ENCODE measurements around the gene PWWP2B. TPM values are rescaled to one million over a fixed set of nuclear protein-coding genes. Genes with fewer than 3 reads are reported as not detected.

PWWP2B gene
- total RNA-seq, 1 experiment from 2014 or later, result 12.2 TPM

DNA sequence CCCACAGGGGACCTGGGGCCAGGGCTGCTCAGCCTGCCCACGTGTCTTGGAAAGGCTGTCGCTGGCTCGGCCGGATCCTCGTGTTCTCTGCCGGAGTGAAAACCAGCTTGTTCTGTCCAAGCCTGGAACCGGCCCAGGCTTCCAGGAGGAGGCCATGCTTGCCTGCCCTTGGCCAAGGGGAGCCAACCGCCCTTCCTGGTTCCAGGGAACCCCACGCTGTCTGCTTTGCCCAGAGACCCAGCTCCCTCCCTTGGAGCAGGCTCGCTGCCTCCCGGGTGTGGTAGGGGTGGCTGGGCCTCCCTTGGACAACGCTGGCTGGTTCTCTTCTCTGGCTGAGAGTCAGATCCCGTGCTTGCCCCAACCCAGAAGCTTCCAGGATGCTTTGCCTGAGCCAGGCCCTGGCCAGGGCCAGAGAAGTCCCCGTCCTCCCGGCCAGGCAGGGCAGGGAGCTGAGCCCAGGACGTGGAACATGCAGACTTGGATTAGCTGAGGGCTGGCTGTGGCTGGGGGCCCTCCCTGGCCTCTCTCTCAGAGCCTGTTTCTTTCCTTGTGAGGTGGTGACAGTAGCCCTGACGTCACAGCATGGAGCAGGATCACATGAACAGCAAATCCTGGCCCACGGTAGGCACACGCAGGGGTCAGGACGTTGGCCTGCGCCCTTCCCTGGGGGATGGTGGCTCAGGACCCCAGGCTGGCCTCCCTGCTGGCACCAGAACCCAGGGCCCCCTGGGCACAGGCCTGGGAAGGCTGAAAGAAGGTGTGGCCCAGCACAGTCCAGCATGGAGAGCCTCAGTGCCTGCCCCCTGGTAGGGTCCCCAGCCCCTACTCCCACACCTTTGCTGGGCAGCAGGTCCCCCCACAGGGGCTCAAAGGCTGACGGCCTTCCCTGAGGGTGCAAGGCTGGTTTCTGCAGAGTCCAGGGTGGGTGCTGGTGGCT lies 67.5 kb downstream of the PWWP2B start:
- DNase-seq (ENCODE audit: low spot score) (no peak), ATAC-seq (no peak)
- H3K27ac Mint-ChIP-seq, result no peak overlapping the region

GRCh38 chr10:132465193-132465888 lies 68.3 kb downstream of the PWWP2B start:
- peak; percentile 60 for DNase-seq (ENCODE audit: low spot score)
- H3K36me3 Mint-ChIP-seq, result no peaks in the 10 kb centered on the region
- no peak overlapping the region for H3K4me3 Mint-ChIP-seq
- TF ChIP-seq, protein P1, sequence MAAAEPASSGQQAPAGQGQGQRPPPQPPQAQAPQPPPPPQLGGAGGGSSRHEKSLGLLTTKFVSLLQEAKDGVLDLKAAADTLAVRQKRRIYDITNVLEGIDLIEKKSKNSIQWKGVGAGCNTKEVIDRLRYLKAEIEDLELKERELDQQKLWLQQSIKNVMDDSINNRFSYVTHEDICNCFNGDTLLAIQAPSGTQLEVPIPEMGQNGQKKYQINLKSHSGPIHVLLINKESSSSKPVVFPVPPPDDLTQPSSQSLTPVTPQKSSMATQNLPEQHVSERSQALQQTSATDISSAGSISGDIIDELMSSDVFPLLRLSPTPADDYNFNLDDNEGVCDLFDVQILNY (CRISPR knock-in tag; IDR thresholded peaks at IDR 0.05), result 0 out of 2 replicates have a peak, but pooled peaks have one; percentile 33
- TF ChIP-seq NFATC4 (CRISPR knock-in tag; IDR thresholded peaks at IDR 0.05) (no peak), HMGXB4 (CRISPR knock-in tag; IDR thresholded peaks at IDR 0.05) (0 out of 2 replicates have a peak, but pooled peaks have one; percentile 26)
- ChIA-PET POLR2A (no interaction called here), CTCF (interaction anchor here (0.6 to 2.3 kb wide), 11 partner anchors 11 to 276 kb away, joined by 3 to 17 read pairs (median 4); no protein-coding TSS in a partner anchor)
- no peaks in the 10 kb centered on the region for H3K27me3 Mint-ChIP-seq (ENCODE audit: low read depth)
- peak; percentile 38 for ATAC-seq
- H3K4me1 Mint-ChIP-seq, result peaks cover 5% of the 10 kb centered on the region
- H3K27ac Mint-ChIP-seq, result no peak overlapping the region
- no peaks in the 10 kb centered on the region for H3K9me3 Mint-ChIP-seq

More for the DNA sequence above, 67.5 kb downstream of the PWWP2B start:
- CTCF ChIA-PET, result interaction anchor here (0.9 to 3.6 kb wide), 20 partner anchors 11 to 170 kb away, joined by 3 to 17 read pairs (median 4); no protein-coding TSS in a partner anchor
- peaks cover 1% of the 10 kb centered on the region for H3K4me1 Mint-ChIP-seq
- no peaks in the 10 kb centered on the region for H3K36me3 Mint-ChIP-seq
- TF ChIP-seq USF1 (CRISPR knock-in tag; IDR thresholded peaks at IDR 0.05) (no peak), ETV6 (CRISPR knock-in tag; IDR thresholded peaks at IDR 0.05) (no peak), ARID4B (CRISPR knock-in tag; IDR thresholded peaks at IDR 0.05; ENCODE audit: borderline replicate concordance) (no peak), EMX1 (CRISPR knock-in tag; IDR thresholded peaks at IDR 0.05) (no peak), NFE2L1 (CRISPR knock-in tag; IDR thresholded peaks at IDR 0.05) (no peak), HMGA2 (CRISPR knock-in tag; IDR thresholded peaks at IDR 0.05) (no peak), CREM (CRISPR knock-in tag; IDR thresholded peaks at IDR 0.05) (no peak), ZNF263 (CRISPR knock-in tag; IDR thresholded peaks at IDR 0.05; ENCODE audit: low read depth) (no peak)
- TF ChIP-seq, protein P2, sequence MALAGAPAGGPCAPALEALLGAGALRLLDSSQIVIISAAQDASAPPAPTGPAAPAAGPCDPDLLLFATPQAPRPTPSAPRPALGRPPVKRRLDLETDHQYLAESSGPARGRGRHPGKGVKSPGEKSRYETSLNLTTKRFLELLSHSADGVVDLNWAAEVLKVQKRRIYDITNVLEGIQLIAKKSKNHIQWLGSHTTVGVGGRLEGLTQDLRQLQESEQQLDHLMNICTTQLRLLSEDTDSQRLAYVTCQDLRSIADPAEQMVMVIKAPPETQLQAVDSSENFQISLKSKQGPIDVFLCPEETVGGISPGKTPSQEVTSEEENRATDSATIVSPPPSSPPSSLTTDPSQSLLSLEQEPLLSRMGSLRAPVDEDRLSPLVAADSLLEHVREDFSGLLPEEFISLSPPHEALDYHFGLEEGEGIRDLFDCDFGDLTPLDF (CRISPR knock-in tag; IDR thresholded peaks at IDR 0.05), result no peak
- H3K27me3 Mint-ChIP-seq (ENCODE audit: low read depth), result no peaks in the 10 kb centered on the region
- no peak overlapping the region for H3K4me3 Mint-ChIP-seq
- no peaks in the 10 kb centered on the region for H3K9me3 Mint-ChIP-seq
- POLR2A ChIA-PET, result no interaction called here

All from WTC11 (cell line).